H1 (cell line): ENCODE results near the gene PTMA. TPM values are rescaled to one million over a fixed set of nuclear protein-coding genes. Genes with fewer than 3 reads are reported as not detected.

Experiments
- CTCF ChIA-PET: fragments of 300-600 bp; sonication (Branson Sonifier 250); formaldehyde crosslinking; loops from one replicate; lab custom pipeline; 2021; ENCODE audit not compliant: partially characterized antibody; lab: Charles Lee
- POLR2A ChIA-PET: fragments of 300-600 bp; sonication (Branson Sonifier 250); formaldehyde crosslinking; loops from one replicate; lab custom pipeline; 2021; ENCODE audit warnings: inconsistent platforms; ENCODE audit not compliant: partially characterized antibody; lab: Charles Lee
- DNase-seq, 2 experiments: peaks; one replicate each; pipeline versions ENCODE4 v3.0.0 to v3.0.0-alpha.2; 2010 to 2022; ENCODE audit warnings: low spot score in 2 of 2, low read depth in 1 of 2, mixed read lengths in 1 of 2
- FAIRE-seq: peaks from 2 replicates; lab custom pipeline; 2011; peaks lifted over from hg19 to GRCh38; lab: Jason Lieb, UNC
- H2AFZ ChIP-seq: 2 replicates; pipeline ENCODE4 v1.8.1; 2012; ENCODE audit warnings: low read length, inconsistent platforms
- H2AK5ac ChIP-seq: 2 replicates; pipeline ENCODE4 v1.6.1; 2013; ENCODE audit warnings: low read depth, low read length
- H2BK120ac ChIP-seq: replicated peaks from 2 replicates; pipeline ENCODE3; 2013; ENCODE audit warnings: low read depth, low read length, inconsistent platforms
- H2BK12ac ChIP-seq: 2 replicates; pipeline ENCODE4 v1.6.1; 2013; ENCODE audit warnings: low read depth, low read length
- H2BK15ac ChIP-seq: 2 replicates; pipeline ENCODE4 v1.6.1; 2013; ENCODE audit warnings: low read length
- H2BK20ac ChIP-seq: 2 replicates; pipeline ENCODE4 v1.6.1; 2013; ENCODE audit warnings: low read length
- H2BK5ac ChIP-seq: 2 replicates; pipeline ENCODE4 v1.6.1; 2013; ENCODE audit warnings: low read depth, low read length
- H3K14ac ChIP-seq: 2 replicates; pipeline ENCODE4 v1.6.1; 2013; ENCODE audit warnings: inconsistent platforms; ENCODE audit not compliant: insufficient read length
- H3K18ac ChIP-seq: 2 replicates; pipeline ENCODE4 v1.6.1; 2013; ENCODE audit warnings: low read length; ENCODE audit errors: extremely low read depth
- H3K23ac ChIP-seq: 2 replicates; pipeline ENCODE4 v1.6.1; 2013; ENCODE audit warnings: inconsistent platforms; ENCODE audit not compliant: insufficient read length
- H3K23me2 ChIP-seq: 2 replicates; pipeline ENCODE4 v1.6.1; 2013; ENCODE audit warnings: low read depth, low read length
- H3K27ac ChIP-seq: 2 replicates; pipeline ENCODE4 v1.6.1; 2011; ENCODE audit warnings: low read depth, low read length, inconsistent platforms
- H3K27me3 ChIP-seq, 4 experiments: replicated peaks in 1 of 4; 1 replicate in 1 of 4; 2 replicates in 3 of 4; pipeline versions ENCODE4 v1.6.1 to v1.8.1; 2011 to 2013; ENCODE audit warnings: low read length in 3 of 4, mild to moderate bottlenecking in 3 of 4, inconsistent platforms in 2 of 4, mixed read lengths in 2 of 4, moderate library complexity in 1 of 4; ENCODE audit not compliant: control insufficient read depth in 3 of 4, insufficient read depth in 3 of 4; ENCODE audit errors: extremely low read depth in 1 of 4
- H3K36me3 ChIP-seq, 4 experiments: 2 replicates each; pipeline versions ENCODE4 v1.6.1 to v1.8.1; 2011 to 2013; ENCODE audit warnings: mild to moderate bottlenecking in 4 of 4, low read length in 3 of 4, moderate library complexity in 2 of 4, control low read depth in 1 of 4, inconsistent platforms in 1 of 4; ENCODE audit not compliant: insufficient read depth in 4 of 4, control insufficient read depth in 2 of 4
- H3K4ac ChIP-seq: replicated peaks from 2 replicates; pipeline ENCODE3; 2013; ENCODE audit warnings: low read length, low read depth, mixed read lengths, inconsistent platforms; ENCODE audit not compliant: insufficient read length
- H3K4me1 ChIP-seq, 4 experiments: replicated peaks in 1 of 4; 1 replicate in 1 of 4; 2 replicates in 3 of 4; pipeline versions ENCODE4 v1.6.1 to v1.8.1; 2011 to 2013; ENCODE audit warnings: low read length in 3 of 4, inconsistent platforms in 2 of 4, mixed read lengths in 1 of 4; ENCODE audit not compliant: insufficient read depth in 4 of 4, control insufficient read depth in 3 of 4
- H3K4me2 ChIP-seq, 2 experiments: 2 replicates each; pipeline versions ENCODE4 v1.6.1 to v1.8.1; 2011 to 2013; ENCODE audit warnings: low read depth in 2 of 2, low read length in 2 of 2, control low read depth in 1 of 2, inconsistent platforms in 1 of 2, mild to moderate bottlenecking in 1 of 2; ENCODE audit not compliant: insufficient read depth in 1 of 2
- H3K4me3 ChIP-seq, 4 experiments: fragments of 200-600, 300-600 bp in 1 of 4; sonication (generic), shearing (Covaris generic), sonication (Bioruptor Twin) in 1 of 4; 2 replicates each; pipeline versions ENCODE4 v1.5.1 to v1.8.1; 2011 to 2016; ENCODE audit warnings: low read length in 4 of 4, low read depth in 3 of 4, control low read depth in 2 of 4, inconsistent platforms in 2 of 4, mild to moderate bottlenecking in 2 of 4, mixed read lengths in 1 of 4, moderate library complexity in 1 of 4; ENCODE audit not compliant: insufficient read depth in 2 of 4; ENCODE audit errors: extremely low read depth in 1 of 4
- H3K56ac ChIP-seq: replicated peaks from 2 replicates; pipeline ENCODE3; 2013; ENCODE audit warnings: low read depth, mild to moderate bottlenecking, mixed read lengths, low read length, inconsistent platforms; ENCODE audit not compliant: insufficient read length
- H3K79me1 ChIP-seq: 2 replicates; pipeline ENCODE4 v1.6.1; 2013; ENCODE audit warnings: low read depth, low read length, control low read depth
- H3K79me2 ChIP-seq, 2 experiments: 2 replicates each; pipeline versions ENCODE4 v1.6.1 to v1.8.1; 2012 to 2013; ENCODE audit warnings: low read length in 2 of 2, mild to moderate bottlenecking in 2 of 2, inconsistent platforms in 1 of 2; ENCODE audit not compliant: insufficient read depth in 2 of 2, control insufficient read depth in 1 of 2
- H3K9ac ChIP-seq, 4 experiments: replicated peaks in 1 of 4; 1 replicate in 1 of 4; 2 replicates in 3 of 4; pipeline versions ENCODE4 v1.6.1 to v1.8.1; 2011 to 2013; ENCODE audit warnings: low read depth in 3 of 4, low read length in 3 of 4, control low read depth in 2 of 4, mild to moderate bottlenecking in 2 of 4, moderate library complexity in 2 of 4, inconsistent platforms in 1 of 4; ENCODE audit errors: extremely low read depth in 1 of 4
- H3K9me3 ChIP-seq, 2 experiments: 2 replicates each; pipeline versions ENCODE4 v1.6.1 to v1.8.1; 2012 to 2013; ENCODE audit warnings: mild to moderate bottlenecking in 2 of 2, moderate library complexity in 2 of 2, control low read depth in 1 of 2, inconsistent platforms in 1 of 2, low read depth in 1 of 2, low read length in 1 of 2, mixed read lengths in 1 of 2; ENCODE audit not compliant: insufficient read depth in 2 of 2
- H4K20me1 ChIP-seq, 2 experiments: replicated peaks in 1 of 2; 2 replicates each; pipeline versions ENCODE3 to v1.8.1; 2011 to 2013; ENCODE audit warnings: inconsistent platforms in 2 of 2, low read length in 2 of 2, mild to moderate bottlenecking in 1 of 2; ENCODE audit not compliant: insufficient read depth in 2 of 2, control insufficient read depth in 1 of 2
- H4K5ac ChIP-seq: 2 replicates; pipeline ENCODE4 v1.6.1; 2013; ENCODE audit warnings: low read length, low read depth, mixed read lengths, inconsistent platforms; ENCODE audit not compliant: insufficient read length
- H4K8ac ChIP-seq: 2 replicates; pipeline ENCODE4 v1.8.0; 2013; ENCODE audit warnings: mild to moderate bottlenecking, moderate library complexity, low read length, inconsistent platforms; ENCODE audit not compliant: insufficient read depth; ENCODE audit errors: extremely low read depth
- H4K91ac ChIP-seq: replicated peaks from 2 replicates; pipeline ENCODE3; 2013; ENCODE audit warnings: low read length, mixed read lengths, inconsistent platforms; ENCODE audit not compliant: insufficient read length
- JUN ChIP-seq: IDR thresholded peaks from 2 replicates; pipeline ENCODE4 v1.6.1; 2011; ENCODE audit warnings: low read depth, mild to moderate bottlenecking, improper control_type of control experiment, low read length
- KDM1A ChIP-seq: fragments of 200-600, 300-600 bp; sonication (generic); IDR thresholded peaks from 2 replicates; pipeline ENCODE4 v1.7.1; 2016; ENCODE audit warnings: mild to moderate bottlenecking, low read length, borderline replicate concordance
- WGBS, 2 experiments: shearing (Covaris generic) in 1 of 2; methylation state at CpG; one replicate each; pipeline versions ENCODE4 v1.1.6 to v1.1.7; 2013 to 2015; ENCODE audit warnings: low lambda C conversion rate in 2 of 2, mixed read lengths in 2 of 2, inconsistent platforms in 1 of 2, low coverage in 1 of 2, missing lambda C conversion rate in 1 of 2; ENCODE audit not compliant: insufficient replicate concordance in 2 of 2, insufficient coverage in 1 of 2, insufficient read length in 1 of 2; ENCODE audit errors: extremely low coverage in 1 of 2, missing lambda C conversion rate in 1 of 2; 5-methylcytosine and 5-hydroxymethylcytosine counted together
- polyA plus RNA-seq, 7 experiments: library from polyadenylated mRNA; depleted of rRNA in 3 of 7; stranded (reverse) in 5 of 7; unstranded in 2 of 7; fragments of >200 nt in 5 of 7; fragments of 200-250 nt in 2 of 7; gene quantifications; 1 replicate in 5 of 7; 2 replicates in 1 of 7; 4 replicates in 1 of 7; pipeline versions ENCODE4 v1.2.1 to v1.2.3, GENCODE V29; 2011 to 2013; ENCODE audit warnings: missing spikeins in 2 of 7, mixed read lengths in 2 of 7
- total RNA-seq: library from RNA; stranded (reverse); fragmentation: NEBNext Ultra II Directional; extraction: Animal tissue kit (Norgen Biotek cat#: 25700); gene quantifications from 2 replicates; pipeline ENCODE4 v1.2.1, GENCODE V29; 2021

PTMA gene
- total and polyA plus RNA-seq, 2 of the 8 experiments (the other 6 are each of a cell fraction or from before 2014, with no cell fraction given) = 683 to 2,680 TPM

GRCh38 chr2:231668981-231669380 is 39.3 kb upstream of the PTMA start:
- TF ChIP-seq JUN = no peak
- peak; percentile 65; the same call in 1 of the 2 replicates for TF ChIP-seq KDM1A
- TF ChIP-seq, all 59 proteins: peak for 1
- FAIRE-seq = no peak

More at GRCh38 chr2:231668981-231669380, 39.3 kb upstream of the PTMA start:
- Histone ChIP-seq H3K14ac (no peak overlapping the region), H4K91ac (no peak overlapping the region), H3K23ac (no peak overlapping the region), H4K20me1 (no peaks in the 10 kb centered on the region), H3K27me3 (no peaks in the 10 kb centered on the region), H2BK120ac (no peak overlapping the region), H3K4me3 (no peak overlapping the region), H2BK12ac (peak overlapping the region; percentile 64; the same call in 1 of the 2 replicates), H2AK5ac (no peak overlapping the region; the same call in 1 of the 2 replicates), H3K9ac (no peak overlapping the region), H3K9me3 (no peaks in the 10 kb centered on the region), H4K8ac (no peak overlapping the region), H4K5ac (no peak overlapping the region), H3K4me1 (peaks cover 0 to 35% (median 29%) of the 10 kb centered on the region in 4 experiments; a peak in 6 of 7 replicates), H2BK15ac (no peak overlapping the region), H2BK20ac (no peak overlapping the region), H3K23me2 (peaks cover 1% of the 10 kb centered on the region; the same call in 1 of the 2 replicates), H3K18ac (no peak overlapping the region), H3K4me2 (no peak overlapping the region), H2AFZ (no peak overlapping the region), H3K4ac (no peak overlapping the region), H3K27ac (no peak overlapping the region), H3K36me3 (no peaks in the 10 kb centered on the region), H3K79me2 (no peaks in the 10 kb centered on the region), H2BK5ac (no peak overlapping the region; the same call in 1 of the 2 replicates), H3K56ac (no peak overlapping the region), H3K79me1 (no peaks in the 10 kb centered on the region)
- WGBS, 2 experiments = 90% methylated on average over 2 of the region's 2 CpGs; no CpG with 5 or more reads in 1 of the 2 experiments
- CTCF ChIA-PET = interaction anchor here (0.9 to 31.4 kb wide), 5 partner anchors 6 to 59 kb away, joined by 3 to 555 read pairs (median 148); no protein-coding TSS in a partner anchor
- POLR2A ChIA-PET = interaction anchor here (0.9 to 5.1 kb wide), 2 partner anchors 44 to 152 kb away, joined by 3 to 31 read pairs; no protein-coding TSS in a partner anchor
- no peak for DNase-seq
